ENCODE measurements around the gene DCTN5. TPM values are rescaled to one million over a fixed set of nuclear protein-coding genes. Genes with fewer than 3 reads are reported as not detected.

The DCTN5 gene
- total and polyA plus RNA-seq, 2 of the 13 experiments (the other 11 are each of a cell fraction or from before 2014, with no cell fraction given), result 105 to 207 TPM

- DNase-seq (ENCODE audit: low spot score), result no peak
- Histone ChIP-seq H3K4me3 (replicated peaks in 1 of 3; ENCODE audit: insufficient read depth in 1 of 3, low read depth in 2 of 3, low read length in 3 of 3) (no peak overlapping the region), H3K9me3 (ENCODE audit: low read length) (peaks cover 19% of the 10 kb centered on the region), H3K79me2 (ENCODE audit: insufficient read depth, low read length) (no peaks in the 10 kb centered on the region), H3K27me3 (ENCODE audit: control insufficient read depth in 1 of 2, insufficient read depth in 2 of 2, low read length in 2 of 2) (peaks cover 3% of the 10 kb centered on the region in 2 experiments; a peak in 1 of 5 replicates), H3K9ac (ENCODE audit: insufficient read depth, low read depth, low read length) (no peak overlapping the region), H3K27ac (ENCODE audit: extremely low read length, insufficient read depth, low read length) (no peak overlapping the region), H3K4me1 (ENCODE audit: insufficient read depth, low read length) (peaks cover 17% of the 10 kb centered on the region), H4K20me1 (ENCODE audit: insufficient read depth, low read length) (no peaks in the 10 kb centered on the region), H2AFZ (ENCODE audit: low read length) (no peak overlapping the region), H3K36me3 (replicated peaks in 1 of 2; ENCODE audit: control insufficient read depth in 1 of 2, insufficient read depth in 2 of 2, low read length in 2 of 2) (no peaks in the 10 kb centered on the region), H3K4me2 (ENCODE audit: low read depth, low read length) (no peak overlapping the region)
- intact Hi-C loops (cut with micrococcal nuclease; ENCODE audit: unreplicated experiment) (no loop called here), in situ Hi-C loops (cut with HindIII; ENCODE audit: extremely low pct_ligation_motif_present, low pct_unique_long_range_greater_than_20kb) (loop anchor here (10.0 kb wide), 1 partner anchor 65 kb away; no protein-coding TSS in a partner anchor)
- ChIA-PET POLR2A (no interaction called here), CTCF (ENCODE audit: low intra/inter-chr PET ratio, low total read pairs) (no interaction called here)
- no TSS peak for BruUV-seq (replicated peaks)
- no peak for FAIRE-seq
- TF ChIP-seq SNAPC2 (CRISPR knock-in tag; IDR thresholded peaks at IDR 0.05) (no peak), TCF12 (IDR thresholded peaks at IDR 0.05) (no peak), TCF12 (CRISPR knock-in tag; IDR thresholded peaks at IDR 0.05) (no peak), MBNL3 (CRISPR knock-in tag; conservative IDR thresholded peaks at IDR 0.05) (no peak), ZNF780A (CRISPR knock-in tag; IDR thresholded peaks at IDR 0.05) (no peak), ZFP62 (CRISPR knock-in tag; IDR thresholded peaks at IDR 0.05) (no peak), ZNF263 (CRISPR knock-in tag; IDR thresholded peaks at IDR 0.05) (no peak), E2F2 (CRISPR knock-in tag; IDR thresholded peaks at IDR 0.05; ENCODE audit: borderline replicate concordance) (no peak), SP4 (CRISPR knock-in tag; IDR thresholded peaks at IDR 0.05) (no peak), TBP (CRISPR knock-in tag; IDR thresholded peaks at IDR 0.05) (no peak), PHB2 (IDR thresholded peaks at IDR 0.05; ENCODE audit: partially characterized antibody) (no peak), ZNF607 (CRISPR knock-in tag; IDR thresholded peaks at IDR 0.05; ENCODE audit: borderline replicate concordance) (no peak), KLF11 (CRISPR knock-in tag; IDR thresholded peaks at IDR 0.05) (no peak), SP5 (CRISPR knock-in tag; IDR thresholded peaks at IDR 0.05; ENCODE audit: borderline replicate concordance, low read depth) (no peak), HNF4G (IDR thresholded peaks at IDR 0.05; ENCODE audit: borderline replicate concordance, low read depth, low read length) (no peak), HNF4G (CRISPR knock-in tag; IDR thresholded peaks at IDR 0.05; ENCODE audit: borderline replicate concordance, low read depth) (no peak), HHEX (CRISPR knock-in tag; IDR thresholded peaks at IDR 0.05) (no peak), KDM2A (CRISPR knock-in tag; IDR thresholded peaks at IDR 0.05; ENCODE audit: borderline replicate concordance, low read depth) (no peak), ZNF205 (CRISPR knock-in tag; IDR thresholded peaks at IDR 0.05) (no peak), TARDBP (CRISPR knock-in tag; IDR thresholded peaks at IDR 0.05) (no peak)
- TF ChIP-seq, protein P1, sequence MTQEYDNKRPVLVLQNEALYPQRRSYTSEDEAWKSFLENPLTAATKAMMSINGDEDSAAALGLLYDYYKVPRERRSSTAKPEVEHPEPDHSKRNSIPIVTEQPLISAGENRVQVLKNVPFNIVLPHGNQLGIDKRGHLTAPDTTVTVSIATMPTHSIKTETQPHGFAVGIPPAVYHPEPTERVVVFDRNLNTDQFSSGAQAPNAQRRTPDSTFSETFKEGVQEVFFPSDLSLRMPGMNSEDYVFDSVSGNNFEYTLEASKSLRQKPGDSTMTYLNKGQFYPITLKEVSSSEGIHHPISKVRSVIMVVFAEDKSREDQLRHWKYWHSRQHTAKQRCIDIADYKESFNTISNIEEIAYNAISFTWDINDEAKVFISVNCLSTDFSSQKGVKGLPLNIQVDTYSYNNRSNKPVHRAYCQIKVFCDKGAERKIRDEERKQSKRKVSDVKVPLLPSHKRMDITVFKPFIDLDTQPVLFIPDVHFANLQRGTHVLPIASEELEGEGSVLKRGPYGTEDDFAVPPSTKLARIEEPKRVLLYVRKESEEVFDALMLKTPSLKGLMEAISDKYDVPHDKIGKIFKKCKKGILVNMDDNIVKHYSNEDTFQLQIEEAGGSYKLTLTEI (CRISPR knock-in tag; conservative IDR thresholded peaks at IDR 0.05), result no peak
- no peak for ATAC-seq
- WGBS (ENCODE audit: low lambda C conversion rate), result 51% methylated on average over 2 of the region's 2 CpGs
Observed at GRCh38 chr16:23710008-23710407, 68.7 kb downstream of the DCTN5 start.
